ENCODE results near the gene PLPPR1.

The PLPPR1 gene

DNA sequence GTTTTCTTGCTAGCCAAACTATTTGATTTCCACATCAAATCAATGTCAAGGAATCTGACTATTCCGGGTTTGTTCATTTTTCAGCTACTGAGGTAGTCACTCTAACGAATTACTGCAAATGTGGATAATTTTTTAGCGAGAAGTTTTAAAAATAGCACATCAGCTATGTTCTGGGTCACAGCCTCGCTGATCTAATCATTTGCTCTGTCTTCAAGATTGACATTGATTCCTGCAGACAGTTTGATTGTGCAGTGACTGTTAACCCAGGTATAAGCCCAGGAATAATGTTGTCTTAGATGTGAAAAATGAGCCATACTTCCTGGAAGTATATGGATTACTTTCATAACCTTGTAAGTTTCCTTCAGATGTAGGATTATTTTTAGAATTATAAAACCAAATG is 181.1 kb downstream of the PLPPR1 start:
- no peak for DNase-seq (ENCODE audit: low read depth, low spot score)

DNA sequence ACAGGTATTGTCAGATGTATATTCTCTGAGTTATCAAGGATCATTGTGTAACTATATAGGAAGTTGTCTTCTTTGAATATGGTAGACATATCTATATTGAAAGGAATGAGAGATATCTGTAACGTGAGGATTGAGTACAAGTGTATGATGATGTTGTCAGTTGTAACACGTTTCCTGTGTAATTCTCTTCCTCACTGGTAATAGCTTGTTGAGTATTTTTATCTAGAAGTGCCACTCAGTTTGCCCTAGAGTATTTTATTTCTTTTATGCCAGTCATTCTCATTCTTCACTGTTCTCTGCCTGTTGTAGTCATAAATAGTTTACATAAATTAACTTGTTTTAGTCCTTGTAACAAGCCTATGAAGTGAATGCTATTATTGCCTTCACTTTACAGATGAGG is 184.1 kb downstream of the PLPPR1 start:
- no peak for DNase-seq (ENCODE audit: low read depth, low spot score)

GRCh38 chr9:101219030-101219429 is 190.5 kb downstream of the PLPPR1 start:
- no peak for DNase-seq (ENCODE audit: low read depth, low spot score)

DNA sequence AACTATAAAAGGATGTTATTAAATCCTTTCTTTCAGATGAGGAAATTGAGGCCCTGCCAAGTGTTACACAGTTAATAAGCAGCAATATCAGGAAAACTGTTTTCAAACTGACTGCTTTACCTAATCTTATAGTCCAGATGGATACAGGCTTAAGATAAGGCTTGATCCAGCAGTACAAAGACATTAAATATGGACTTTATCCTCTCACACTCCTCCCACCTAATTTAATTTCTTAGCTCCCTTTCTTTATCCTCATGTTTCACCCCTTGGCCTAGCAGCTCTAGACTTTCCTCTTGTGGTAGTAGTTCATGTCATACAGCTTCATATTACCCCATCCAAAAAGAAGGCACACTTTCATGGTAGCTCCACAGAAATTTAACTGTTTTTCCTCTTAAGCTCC is 191.8 kb downstream of the PLPPR1 start:
- no peak for DNase-seq (ENCODE audit: low read depth, low spot score)

- no peak for DNase-seq (ENCODE audit: low read depth, low spot score)
These were observed 196.7 kb downstream of the PLPPR1 start for GRCh38 chr9:101225271-101225670.

GRCh38 chr9:101226161-101226560 is 197.6 kb downstream of the PLPPR1 start:
- no peak for DNase-seq (ENCODE audit: low read depth, low spot score)

DNA sequence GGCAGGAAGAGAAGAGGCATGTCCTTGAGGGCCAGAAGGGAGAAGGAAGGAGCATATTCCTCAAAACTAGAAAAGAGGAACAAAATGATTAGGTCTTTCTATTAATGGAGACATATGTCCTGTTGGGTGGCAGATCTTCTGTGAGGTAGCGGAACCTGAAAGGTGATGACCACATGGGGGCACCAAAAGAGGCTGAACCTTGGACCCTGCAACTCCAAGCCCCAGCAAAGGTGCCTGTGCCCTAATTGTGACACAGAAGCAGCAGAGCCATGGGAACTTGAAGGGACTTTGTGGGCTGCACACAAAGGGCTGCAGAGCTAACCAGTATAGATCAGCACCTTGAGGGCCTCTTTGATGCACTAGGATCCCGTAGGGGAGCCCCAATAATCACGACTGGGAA is 198.3 kb downstream of the PLPPR1 start:
- no peak for DNase-seq (ENCODE audit: low read depth, low spot score)

GRCh38 chr9:101229606-101230005 is 201.1 kb downstream of the PLPPR1 start:
- no peak for DNase-seq (ENCODE audit: low read depth, low spot score)

DNA sequence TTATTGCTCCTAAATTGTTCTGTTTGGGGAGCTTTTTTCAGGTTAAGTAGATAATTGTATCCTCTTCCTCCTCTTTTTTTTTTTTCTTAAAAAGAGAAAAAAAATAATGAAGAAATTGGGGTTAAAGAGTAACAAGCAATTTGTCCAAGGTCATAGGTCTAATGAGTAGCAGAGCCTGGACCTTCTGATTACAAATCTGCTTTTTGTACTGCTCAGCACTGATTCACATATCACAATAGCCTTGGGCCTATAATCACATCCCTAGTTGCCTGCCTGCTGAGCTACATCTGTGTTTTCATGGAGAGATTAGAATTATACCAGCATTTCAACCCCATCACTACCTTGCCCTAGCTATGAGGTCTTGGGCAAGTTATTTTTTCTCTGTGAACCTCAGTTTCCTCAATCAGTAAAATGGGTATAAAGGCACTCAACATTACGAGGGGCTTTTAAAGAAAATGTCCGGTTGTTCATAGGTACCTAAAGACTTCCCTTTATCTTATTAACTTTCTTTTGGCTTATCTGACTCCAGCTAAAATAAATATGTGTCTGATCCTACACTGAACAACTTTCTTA is 204.0 kb downstream of the PLPPR1 start:
- no peak for DNase-seq (ENCODE audit: low read depth, low spot score)

- no peak for DNase-seq (ENCODE audit: low read depth, low spot score)
These were observed 206.8 kb downstream of the PLPPR1 start for GRCh38 chr9:101235105-101235866.

DNA sequence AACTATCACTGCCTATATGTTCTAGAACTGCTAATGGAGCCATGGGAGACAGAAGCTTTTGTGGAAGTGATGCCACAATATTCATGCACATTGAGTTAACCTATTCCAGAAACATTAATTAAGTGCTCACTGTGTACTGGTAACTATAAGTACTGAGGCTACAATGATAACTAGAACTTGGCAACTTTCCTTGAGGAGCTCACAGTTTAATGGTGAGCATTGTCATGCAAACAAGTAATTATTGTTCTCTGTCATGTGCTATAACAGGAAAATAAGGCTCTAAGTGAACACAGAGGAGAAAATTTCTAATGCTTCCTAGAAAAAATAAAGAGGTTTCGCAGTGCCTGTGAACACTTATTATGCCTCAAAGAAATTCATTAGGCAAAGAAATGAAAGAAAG is 214.1 kb downstream of the PLPPR1 start:
- DNase-seq (ENCODE audit: low read depth, low spot score): no peak

GRCh38 chr9:101246691-101247090 is 218.2 kb downstream of the PLPPR1 start:
- no peak for DNase-seq (ENCODE audit: low read depth, low spot score)

- DNase-seq (ENCODE audit: low read depth, low spot score): no peak
These were observed 218.8 kb downstream of the PLPPR1 start for GRCh38 chr9:101247297-101247696.

- DNase-seq (ENCODE audit: low read depth, low spot score): no peak
These were observed 226.4 kb downstream of the PLPPR1 start for GRCh38 chr9:101254733-101255433.

DNA sequence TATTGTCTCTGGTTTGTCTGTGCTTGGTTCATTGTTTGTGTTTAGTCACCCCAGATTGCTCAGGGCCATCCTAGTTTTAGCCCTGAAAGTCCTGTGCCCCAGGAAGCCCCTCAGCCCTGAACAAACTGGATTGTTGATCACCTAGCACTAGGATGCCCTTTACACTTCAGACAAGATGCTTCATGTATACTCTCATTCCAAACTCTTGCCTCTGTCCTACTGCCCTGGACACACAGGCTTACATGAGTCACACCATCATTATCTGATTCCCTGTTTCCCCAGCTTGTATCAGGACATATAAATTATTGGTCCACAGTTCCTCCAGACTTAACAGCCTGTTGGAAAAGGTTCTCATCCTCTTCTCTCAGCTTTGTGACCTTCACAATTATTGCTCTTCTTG is 236.2 kb downstream of the PLPPR1 start:
- no peak for DNase-seq (ENCODE audit: low read depth, low spot score)

DNA sequence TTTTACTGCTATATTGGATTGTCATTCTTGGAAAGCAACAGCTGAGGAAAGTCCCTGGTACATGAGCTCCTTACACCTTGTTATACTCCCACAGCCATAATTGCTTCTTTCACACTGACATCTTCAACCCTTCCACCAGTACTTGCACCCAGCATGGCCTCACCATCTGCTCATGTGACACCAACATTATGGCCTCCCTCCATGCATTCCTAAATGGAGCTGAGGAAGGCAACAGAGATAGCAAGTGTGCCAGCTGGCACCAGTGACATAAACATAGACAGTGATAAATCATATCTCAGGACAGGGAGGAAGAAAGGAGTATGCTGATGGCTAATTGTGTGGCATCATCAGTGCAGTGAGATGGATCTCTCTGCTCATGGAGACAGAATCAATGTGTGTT is 236.7 kb downstream of the PLPPR1 start:
- DNase-seq (ENCODE audit: low read depth, low spot score): no peak

GRCh38 chr9:101268426-101268825 is 239.9 kb downstream of the PLPPR1 start:
- no peak for DNase-seq (ENCODE audit: low read depth, low spot score)

- DNase-seq (ENCODE audit: low read depth, low spot score): no peak
These were observed 241.2 kb downstream of the PLPPR1 start for GRCh38 chr9:101269591-101270283.

GRCh38 chr9:101270302-101270701 is 241.8 kb downstream of the PLPPR1 start:
- no peak for DNase-seq (ENCODE audit: low read depth, low spot score)

DNA sequence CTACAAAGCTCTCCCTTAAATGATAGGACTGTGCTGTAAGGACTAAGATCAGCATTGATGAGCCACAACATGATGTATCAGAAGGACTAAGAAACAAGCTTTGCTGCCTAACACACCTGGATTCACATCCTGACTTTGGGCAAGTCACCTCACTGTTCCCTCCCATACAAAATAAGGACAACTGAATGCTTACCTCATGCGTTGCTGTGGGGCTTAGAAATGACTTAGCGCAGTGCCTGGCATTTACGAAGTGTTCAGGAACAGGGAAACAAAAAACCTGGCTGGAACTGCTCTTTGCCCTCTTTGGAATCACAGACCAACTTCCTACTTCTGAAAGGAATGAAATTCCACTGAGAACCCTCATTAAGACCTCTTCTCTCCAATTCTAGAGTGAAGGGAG is 242.6 kb downstream of the PLPPR1 start:
- no peak for DNase-seq (ENCODE audit: low read depth, low spot score)

GRCh38 chr9:101274971-101275768 is 246.6 kb downstream of the PLPPR1 start:
- no peak for DNase-seq (ENCODE audit: low read depth, low spot score)

Data from activated CD4-positive, CD25-positive, alpha-beta regulatory T cell treated with anti-CD3 and anti-CD28 coated beads, Interleukin-2, amount 50 U/mL, for 16 hours (primary cell).